GM06990 (cell line): Measurements from ENCODE around the gene ATP6V0C.
"Not testable (repeated sequence)": the region's sequence is repeated elsewhere in the genome, so short reads cannot be mapped to it uniquely, and the experiment has no call there.

Experiments used
- DNase-seq: peaks from one replicate; pipeline ENCODE4 v3.0.0-alpha.2; 2011; ENCODE audit not compliant: insufficient read length; ENCODE audit errors: extremely low read depth
- H3K27me3 ChIP-seq: replicated peaks from 2 replicates; pipeline ENCODE4 v1.6.0; 2011; ENCODE audit warnings: low read length; ENCODE audit not compliant: control insufficient read depth, insufficient read depth
- H3K36me3 ChIP-seq: 2 replicates; pipeline ENCODE4 v1.5.1; 2011; ENCODE audit warnings: low read length; ENCODE audit not compliant: control insufficient read depth, insufficient read depth
- H3K4me3 ChIP-seq: replicated peaks from 2 replicates; pipeline ENCODE4 v1.5.1; 2011; ENCODE audit warnings: low read depth, mild to moderate bottlenecking, control low read depth, low read length
- CTCF ChIP-seq: IDR thresholded peaks from 2 replicates; pipeline ENCODE4 v1.5.1; 2011; ENCODE audit warnings: low read length, control low read depth, mild to moderate bottlenecking, inconsistent platforms; ENCODE audit not compliant: insufficient read depth, poor library complexity, severe bottlenecking

The ATP6V0C gene

GRCh38 chr16:2550283-2550878, 36.6 kb downstream of the ATP6V0C start:
- not testable (repeated sequence) for H3K36me3 ChIP-seq, DNase-seq, H3K4me3 ChIP-seq, H3K27me3 ChIP-seq

GRCh38 chr16:2551420-2551889, 37.7 kb downstream of the ATP6V0C start:
- not testable (repeated sequence) for DNase-seq, H3K36me3 ChIP-seq
- peak; percentile 6 for TF ChIP-seq CTCF

GRCh38 chr16:2554709-2555425, 41.1 kb downstream of the ATP6V0C start:
- not testable (repeated sequence) for DNase-seq, H3K4me3 ChIP-seq, H3K27me3 ChIP-seq, H3K36me3 ChIP-seq

More at GRCh38 chr16:2551420-2551889, 37.7 kb downstream of the ATP6V0C start:
- H3K4me3 ChIP-seq, H3K27me3 ChIP-seq: not testable (repeated sequence)

GRCh38 chr16:2557150-2557549, 43.4 kb downstream of the ATP6V0C start:
- H3K27me3 ChIP-seq, H3K4me3 ChIP-seq: not testable (repeated sequence)

GRCh38 chr16:2560131-2560797, 46.5 kb downstream of the ATP6V0C start:
- not testable (repeated sequence) for H3K4me3 ChIP-seq, H3K27me3 ChIP-seq, H3K36me3 ChIP-seq, DNase-seq

More at GRCh38 chr16:2557150-2557549, 43.4 kb downstream of the ATP6V0C start:
- H3K36me3 ChIP-seq, DNase-seq: not testable (repeated sequence)

GRCh38 chr16:2560798-2561133, 47.0 kb downstream of the ATP6V0C start:
- H3K36me3 ChIP-seq, H3K27me3 ChIP-seq, H3K4me3 ChIP-seq, DNase-seq: not testable (repeated sequence)

GRCh38 chr16:2567506-2567905, 53.8 kb downstream of the ATP6V0C start:
- not testable (repeated sequence) for H3K4me3 ChIP-seq, H3K27me3 ChIP-seq, DNase-seq, H3K36me3 ChIP-seq

- not testable (repeated sequence) for H3K4me3 ChIP-seq, DNase-seq, H3K36me3 ChIP-seq, H3K27me3 ChIP-seq
These were observed 54.8 kb downstream of the ATP6V0C start for GRCh38 chr16:2568573-2568972.
